ENCODE results near the gene ANKRD13A. TPM values are rescaled to one million over a fixed set of nuclear protein-coding genes. Genes with fewer than 3 reads are reported as not detected.

ANKRD13A gene
- total RNA-seq, 1 donor from 2014 or later = 29.5 TPM

- no peaks in the 10 kb centered on the region for H3K9me3 Mint-ChIP-seq
- no peak overlapping the region for H3K4me3 Mint-ChIP-seq
- no peak overlapping the region for H3K27ac Mint-ChIP-seq (ENCODE audit: unreplicated experiment)
- peaks cover 22% of the 10 kb centered on the region for H3K4me1 Mint-ChIP-seq
- H3K27me3 Mint-ChIP-seq (ENCODE audit: low read depth) = no peaks in the 10 kb centered on the region
- DNase-seq (ENCODE audit: low read depth, low spot score) = no peak
- peaks cover 15% of the 10 kb centered on the region for H3K36me3 Mint-ChIP-seq (ENCODE audit: low read depth)
- no peak for TF ChIP-seq CTCF (conservative IDR thresholded peaks at IDR 0.05)
Observed at GRCh38 chr12:109952873-109953272, 46.4 kb upstream of the ANKRD13A start.

- Mint-ChIP-seq H3K9me3 (no peaks in the 10 kb centered on the region), H3K27ac (ENCODE audit: unreplicated experiment) (no peak overlapping the region), H3K36me3 (ENCODE audit: low read depth) (peaks cover 15% of the 10 kb centered on the region), H3K4me3 (no peak overlapping the region), H3K27me3 (ENCODE audit: low read depth) (no peaks in the 10 kb centered on the region), H3K4me1 (peaks cover 14% of the 10 kb centered on the region)
- no peak for DNase-seq (ENCODE audit: low read depth, low spot score)
- TF ChIP-seq CTCF (conservative IDR thresholded peaks at IDR 0.05) = no peak
Observed at GRCh38 chr12:109953656-109954055, 45.6 kb upstream of the ANKRD13A start.

GRCh38 chr12:109958374-109958773 is 40.9 kb upstream of the ANKRD13A start:
- H3K9me3 Mint-ChIP-seq = no peaks in the 10 kb centered on the region
- no peak overlapping the region for H3K27ac Mint-ChIP-seq (ENCODE audit: unreplicated experiment)
- H3K36me3 Mint-ChIP-seq (ENCODE audit: low read depth) = peaks cover 7% of the 10 kb centered on the region
- TF ChIP-seq CTCF (conservative IDR thresholded peaks at IDR 0.05) = no peak
- no peak overlapping the region for H3K4me3 Mint-ChIP-seq
- no peaks in the 10 kb centered on the region for H3K27me3 Mint-ChIP-seq (ENCODE audit: low read depth)
- no peak for DNase-seq (ENCODE audit: low read depth, low spot score)
- H3K4me1 Mint-ChIP-seq = no peaks in the 10 kb centered on the region

GRCh38 chr12:109959411-109960093 is 39.7 kb upstream of the ANKRD13A start:
- H3K36me3 Mint-ChIP-seq (ENCODE audit: low read depth) = peaks cover 8% of the 10 kb centered on the region
- no peak for TF ChIP-seq CTCF (conservative IDR thresholded peaks at IDR 0.05)
- H3K27me3 Mint-ChIP-seq (ENCODE audit: low read depth) = no peaks in the 10 kb centered on the region
- H3K4me3 Mint-ChIP-seq = no peak overlapping the region
- DNase-seq (ENCODE audit: low read depth, low spot score) = no peak
- H3K4me1 Mint-ChIP-seq = no peaks in the 10 kb centered on the region
- no peaks in the 10 kb centered on the region for H3K9me3 Mint-ChIP-seq
- no peak overlapping the region for H3K27ac Mint-ChIP-seq (ENCODE audit: unreplicated experiment)

GRCh38 chr12:109961201-109961600 is 38.0 kb upstream of the ANKRD13A start:
- H3K4me1 Mint-ChIP-seq = no peaks in the 10 kb centered on the region
- H3K27ac Mint-ChIP-seq (ENCODE audit: unreplicated experiment) = no peak overlapping the region

More at GRCh38 chr12:109961201-109961600, 38.0 kb upstream of the ANKRD13A start:
- Mint-ChIP-seq H3K27me3 (ENCODE audit: low read depth) (no peaks in the 10 kb centered on the region), H3K4me3 (no peak overlapping the region), H3K9me3 (no peaks in the 10 kb centered on the region), H3K36me3 (ENCODE audit: low read depth) (peaks cover 8% of the 10 kb centered on the region)
- no peak for DNase-seq (ENCODE audit: low read depth, low spot score)
- no peak for TF ChIP-seq CTCF (conservative IDR thresholded peaks at IDR 0.05)
